Progenitor cell of endocrine pancreas (in vitro differentiated cells): ENCODE data around the gene GNB1L. TPM values are rescaled to one million over a fixed set of nuclear protein-coding genes. Genes with fewer than 3 reads are reported as not detected.

Experiments used
- DNase-seq: peaks from one replicate; pipeline ENCODE4 v3.0.0; 2021; ENCODE audit warnings: low spot score; ENCODE audit not compliant: unreplicated experiment
- H3K27ac Mint-ChIP-seq: 2 replicates; pipeline ENCODE4 v1.8.0; 2021; ENCODE audit warnings: mild to moderate bottlenecking, moderate library complexity, mixed read lengths
- H3K27me3 Mint-ChIP-seq: 2 replicates; pipeline ENCODE4 v1.8.0; 2021; ENCODE audit warnings: mixed read lengths
- H3K36me3 Mint-ChIP-seq: 2 replicates; pipeline ENCODE4 v1.8.0; 2022; ENCODE audit warnings: mixed read lengths; ENCODE audit not compliant: insufficient read depth
- H3K4me1 Mint-ChIP-seq: 2 replicates; pipeline ENCODE4 v1.8.0; 2021; ENCODE audit warnings: low read depth, mixed read lengths
- H3K4me3 Mint-ChIP-seq: 2 replicates; pipeline ENCODE4 v1.8.0; 2021; ENCODE audit warnings: low read depth, mild to moderate bottlenecking, moderate library complexity, mixed read lengths
- H3K9me3 Mint-ChIP-seq: 2 replicates; pipeline ENCODE4 v1.8.0; 2021; ENCODE audit warnings: low read depth, mixed read lengths
- CTCF ChIP-seq: fragments of 200-600 bp; sonication (generic); IDR thresholded peaks from one replicate; pipeline ENCODE4 v1.5.0; 2021; ENCODE audit warnings: antibody characterized with exemption, mild to moderate bottlenecking; ENCODE audit not compliant: unreplicated experiment
- total RNA-seq: library from RNA; stranded (reverse); gene quantifications from 2 replicates; pipeline ENCODE4 v1.2.1, GENCODE V29; 2021

GNB1L gene
- total RNA-seq, 1 donor from 2014 or later, result 9.9 TPM

GRCh38 chr22:19873960-19874306 lies 19.3 kb upstream of the GNB1L start:
- Mint-ChIP-seq H3K27me3 (no peaks in the 10 kb centered on the region), H3K9me3 (no peaks in the 10 kb centered on the region), H3K4me3 (no peak overlapping the region), H3K36me3 (no peaks in the 10 kb centered on the region), H3K4me1 (no peaks in the 10 kb centered on the region), H3K27ac (no peak overlapping the region)
- DNase-seq, result no peak
- TF ChIP-seq CTCF, result no peak

- no peak for DNase-seq
- Mint-ChIP-seq H3K4me1 (no peaks in the 10 kb centered on the region), H3K4me3 (no peak overlapping the region), H3K27ac (no peak overlapping the region), H3K9me3 (no peaks in the 10 kb centered on the region), H3K36me3 (no peaks in the 10 kb centered on the region), H3K27me3 (no peaks in the 10 kb centered on the region)
- no peak for TF ChIP-seq CTCF
Measured at GRCh38 chr22:19873138-19873959, 18.7 kb upstream of the GNB1L start.

GRCh38 chr22:19872779-19873137 lies 18.1 kb upstream of the GNB1L start:
- H3K4me3 Mint-ChIP-seq, result no peak overlapping the region
- no peaks in the 10 kb centered on the region for H3K36me3 Mint-ChIP-seq
- no peak overlapping the region for H3K27ac Mint-ChIP-seq
- DNase-seq, result no peak
- H3K9me3 Mint-ChIP-seq, result no peaks in the 10 kb centered on the region
- no peaks in the 10 kb centered on the region for H3K27me3 Mint-ChIP-seq
- no peak for TF ChIP-seq CTCF
- H3K4me1 Mint-ChIP-seq, result no peaks in the 10 kb centered on the region

- Mint-ChIP-seq H3K4me3 (no peak overlapping the region), H3K4me1 (no peaks in the 10 kb centered on the region), H3K27me3 (no peaks in the 10 kb centered on the region), H3K9me3 (no peaks in the 10 kb centered on the region), H3K36me3 (no peaks in the 10 kb centered on the region), H3K27ac (no peak overlapping the region)
- TF ChIP-seq CTCF, result no peak
- DNase-seq, result no peak
Measured at GRCh38 chr22:19871845-19872778, 17.4 kb upstream of the GNB1L start.

- no peak for TF ChIP-seq CTCF
- DNase-seq, result no peak
- Mint-ChIP-seq H3K4me3 (no peak overlapping the region), H3K27ac (no peak overlapping the region), H3K4me1 (no peaks in the 10 kb centered on the region), H3K9me3 (no peaks in the 10 kb centered on the region), H3K27me3 (no peaks in the 10 kb centered on the region), H3K36me3 (no peaks in the 10 kb centered on the region)
Measured at GRCh38 chr22:19871023-19871844, 16.6 kb upstream of the GNB1L start.
